ENCODE data around the gene ZNF652. TPM values are rescaled to one million over a fixed set of nuclear protein-coding genes. Genes with fewer than 3 reads are reported as not detected.
"Not testable (repeated sequence)": the region's sequence is repeated elsewhere in the genome, so short reads cannot be mapped to it uniquely, and the experiment has no call there.

ZNF652 gene
- total RNA-seq, 1 donor from 2014 or later = 12.1 TPM

DNA sequence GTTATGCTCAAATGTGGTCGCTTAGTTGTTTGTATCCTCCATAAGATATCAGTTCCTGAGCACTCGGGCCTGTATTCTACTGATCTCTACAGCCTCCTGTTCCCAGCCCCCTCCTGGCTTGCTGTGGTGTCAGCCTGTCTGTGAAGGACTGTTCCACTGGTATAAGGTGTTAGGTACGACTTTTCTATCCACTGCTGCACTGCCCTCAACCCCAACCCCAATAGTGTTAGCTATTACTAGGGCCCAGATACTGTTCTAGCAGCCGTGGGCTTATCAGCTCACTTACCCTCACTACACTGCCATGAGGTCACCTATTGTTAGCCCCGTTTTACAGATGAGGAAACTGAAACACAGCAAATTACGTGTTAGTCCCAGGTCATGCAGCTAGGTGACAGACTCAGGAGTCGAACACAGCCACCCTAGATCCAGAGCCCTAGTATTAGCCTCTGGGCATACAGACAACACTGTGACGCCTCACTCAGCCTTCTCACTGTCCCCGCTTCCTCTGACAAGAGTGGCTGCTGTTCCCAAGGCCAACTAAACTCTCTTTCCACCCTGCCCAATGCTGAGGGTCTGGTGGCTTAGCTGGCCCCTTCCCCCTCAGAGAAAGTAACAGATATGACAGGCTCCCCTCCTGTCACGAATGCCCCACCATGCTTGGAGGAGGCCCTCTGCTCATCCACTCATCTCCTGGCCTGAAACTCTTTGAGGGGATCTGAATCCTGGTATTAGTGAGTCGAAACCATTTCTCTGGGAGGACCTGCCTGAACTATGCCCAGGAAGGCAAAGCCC is 25.6 kb upstream of the ZNF652 start:
- no peak for DNase-seq (ENCODE audit: low read depth in 2 of 2)

DNA sequence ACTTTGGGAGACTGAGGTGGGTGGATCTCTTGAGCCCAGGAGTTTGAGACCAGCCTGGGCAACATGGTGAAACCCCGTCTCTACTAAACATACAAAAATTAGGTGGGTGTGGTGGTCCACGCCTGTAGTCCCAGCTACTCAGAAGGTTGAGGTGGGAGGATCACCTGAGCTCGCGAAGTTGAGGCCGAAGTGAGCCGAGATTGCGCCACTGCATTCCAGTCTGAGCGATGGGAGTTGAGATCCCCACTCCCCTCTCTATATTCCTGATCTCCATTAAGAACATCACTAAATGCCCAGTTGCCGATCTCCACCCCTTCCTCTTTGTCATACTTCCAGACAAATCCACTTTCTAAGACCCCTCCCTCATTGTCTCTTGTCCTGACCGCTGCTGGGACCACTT is 24.3 kb upstream of the ZNF652 start:
- no peak for DNase-seq (ENCODE audit: low read depth in 2 of 2)

- no peak for DNase-seq (ENCODE audit: low read depth in 2 of 2)
Measured at GRCh38 chr17:49384951-49385350, 22.9 kb upstream of the ZNF652 start.

GRCh38 chr17:49383060-49383459 is 21.0 kb upstream of the ZNF652 start:
- DNase-seq (ENCODE audit: low read depth in 2 of 2) = no peak

DNA sequence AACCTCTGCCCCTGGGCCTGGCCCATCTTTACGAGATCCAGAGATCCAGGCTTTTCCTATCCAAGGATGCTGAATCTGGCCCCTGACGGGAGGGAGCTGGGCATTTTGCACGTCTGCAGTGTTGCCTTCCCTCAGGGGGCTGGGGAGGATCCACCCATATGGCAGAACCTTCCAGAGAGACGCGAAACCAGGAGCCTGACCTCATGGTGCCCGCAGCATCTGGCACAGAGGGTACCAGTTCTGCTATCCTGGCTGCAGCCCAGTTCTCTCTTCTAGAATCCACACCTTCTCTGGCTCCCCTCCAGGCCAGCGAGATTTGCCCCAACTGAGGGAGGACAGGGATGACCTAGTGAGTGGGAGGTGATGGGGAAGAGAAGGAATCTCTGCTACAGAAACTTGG is 20.5 kb upstream of the ZNF652 start:
- DNase-seq (ENCODE audit: low read depth in 2 of 2) = no peak

GRCh38 chr17:49381793-49382192 is 19.7 kb upstream of the ZNF652 start:
- no peak for DNase-seq (ENCODE audit: low read depth in 2 of 2)

- no peak for DNase-seq (ENCODE audit: low read depth in 2 of 2)
Measured at GRCh38 chr17:49381033-49381432, 19.0 kb upstream of the ZNF652 start.

DNA sequence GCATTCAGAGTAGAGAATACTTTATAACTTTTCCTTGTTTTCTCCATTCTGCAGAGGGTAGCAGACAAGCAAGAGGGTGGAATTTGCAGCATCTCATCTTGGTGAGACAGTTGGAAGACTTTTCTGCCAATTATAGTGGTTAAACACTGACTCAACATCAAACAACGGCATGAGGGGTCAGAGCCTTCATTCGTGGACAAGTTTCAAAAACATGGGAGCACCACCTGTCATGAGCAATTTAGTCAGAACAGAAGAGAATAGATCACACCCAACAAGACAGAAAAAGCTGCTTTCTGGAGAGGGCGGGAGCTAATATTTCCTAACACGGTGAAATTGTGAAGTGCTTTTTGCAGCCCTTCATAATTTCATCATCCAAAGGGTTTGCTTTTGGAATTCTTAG is 17.9 kb upstream of the ZNF652 start:
- no peak for DNase-seq (ENCODE audit: low read depth in 2 of 2)

DNA sequence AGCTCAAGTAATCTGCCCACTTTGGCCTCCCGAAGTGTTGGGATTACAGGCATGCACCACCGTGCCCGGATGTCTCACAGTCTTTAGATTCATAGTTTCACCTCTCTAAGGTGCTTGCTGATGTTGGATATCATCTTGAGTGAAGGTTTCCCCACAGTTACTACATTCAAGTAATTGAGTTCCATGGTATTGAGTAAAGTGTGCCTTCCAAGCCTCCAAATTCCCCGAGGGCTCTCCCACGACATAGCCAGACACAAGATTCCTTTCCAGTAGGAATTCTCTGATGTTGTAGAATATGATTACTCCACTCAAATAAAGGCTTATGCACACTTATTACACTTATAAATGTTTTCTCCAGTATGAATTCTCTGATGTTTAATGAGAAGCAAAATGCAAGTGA is 16.3 kb upstream of the ZNF652 start:
- DNase-seq (ENCODE audit: low read depth in 2 of 2) = no peak

- DNase-seq (ENCODE audit: low read depth in 2 of 2) = no peak
Measured at GRCh38 chr17:49375544-49375943, 13.5 kb upstream of the ZNF652 start.

DNA sequence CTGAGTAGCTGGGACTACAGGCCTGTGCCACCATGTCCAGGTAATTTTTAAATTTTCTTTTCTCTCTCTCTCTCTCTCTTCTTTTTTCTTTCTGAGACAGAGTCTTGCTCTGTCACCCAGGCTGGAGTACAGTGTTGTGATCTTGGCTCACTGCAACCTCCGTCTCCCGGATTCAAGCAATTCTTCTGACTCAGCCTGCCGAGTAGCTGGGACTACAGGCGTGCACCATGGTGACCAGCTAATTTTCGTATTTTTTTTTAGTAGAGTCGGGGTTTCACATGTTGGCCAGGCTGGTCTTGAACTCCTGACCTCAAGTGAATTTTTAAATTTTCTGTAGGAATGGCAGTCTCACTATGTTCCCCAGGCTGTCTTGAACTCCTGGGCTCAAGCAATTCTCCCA is 11.1 kb upstream of the ZNF652 start:
- no peak for DNase-seq (ENCODE audit: low read depth in 2 of 2)

DNA sequence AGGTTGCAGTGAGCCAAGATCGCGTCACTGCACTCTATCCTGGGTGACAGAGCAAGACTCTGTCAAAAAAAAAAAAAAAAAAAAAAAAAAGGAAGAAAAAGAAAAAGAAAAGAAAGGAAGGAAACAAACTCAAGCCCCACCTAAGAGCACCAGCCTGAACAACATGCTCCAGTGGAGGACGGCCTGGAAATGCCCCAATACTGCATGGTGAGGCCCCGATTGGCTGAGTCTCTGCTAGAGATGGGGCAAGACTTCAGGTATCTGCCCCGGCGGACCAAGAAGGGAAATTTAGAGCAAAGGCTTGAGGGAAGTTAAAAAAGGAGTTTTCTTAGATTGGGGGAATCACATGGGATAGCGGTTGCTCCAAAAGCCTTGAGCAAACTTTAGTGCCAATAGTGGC is 10.4 kb upstream of the ZNF652 start:
- no peak for DNase-seq (ENCODE audit: low read depth in 2 of 2)

GRCh38 chr17:49370971-49371834 is 9.2 kb upstream of the ZNF652 start:
- DNase-seq (ENCODE audit: low read depth in 2 of 2) = no peak

- DNase-seq (ENCODE audit: low read depth in 2 of 2) = no peak
Measured at GRCh38 chr17:49369760-49370159, 7.7 kb upstream of the ZNF652 start.

GRCh38 chr17:49369089-49369488 is 7.0 kb upstream of the ZNF652 start:
- DNase-seq (ENCODE audit: low read depth in 2 of 2) = no peak

DNA sequence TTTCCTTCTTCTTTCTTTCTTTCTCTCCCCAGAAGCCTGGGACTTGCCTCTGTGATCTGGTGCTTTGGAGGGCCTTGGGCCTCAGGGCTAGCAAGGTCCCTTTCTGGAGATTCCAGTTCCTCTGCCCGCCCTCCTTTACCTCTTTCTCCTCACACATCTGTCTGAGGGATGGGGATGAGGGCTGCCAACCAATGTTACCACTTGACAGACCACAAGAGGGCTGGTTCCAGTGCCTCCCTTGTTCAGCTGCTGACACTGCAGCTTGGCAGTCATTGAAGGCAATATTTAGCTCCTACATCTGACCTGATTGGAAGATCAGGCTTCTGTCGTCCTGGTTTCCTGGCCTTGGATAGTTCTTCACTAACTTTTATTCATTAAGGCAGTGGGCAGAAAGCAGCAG is 3.6 kb upstream of the ZNF652 start:
- peak; percentile 24 to 39 for DNase-seq (ENCODE audit: low read depth in 2 of 2)

DNA sequence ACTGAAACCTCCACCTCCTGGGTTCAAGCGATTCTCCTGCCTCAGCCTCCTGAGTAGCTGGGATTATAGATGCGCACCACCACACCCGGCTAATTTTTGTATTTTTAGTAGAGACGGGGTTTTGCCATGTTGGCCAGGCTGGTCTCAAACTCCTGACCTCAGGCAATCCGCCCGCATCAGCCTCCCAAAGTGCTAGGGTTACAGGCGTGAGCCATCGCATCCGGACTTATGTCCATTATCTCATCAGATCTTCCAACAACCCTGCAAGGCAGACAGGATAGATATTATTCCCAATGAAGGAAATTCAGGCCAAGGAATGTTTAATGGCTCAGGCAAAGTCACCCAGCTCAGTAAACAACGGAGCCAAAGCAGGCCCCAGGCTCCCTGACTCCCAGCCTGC is 3.1 kb upstream of the ZNF652 start:
- DNase-seq (ENCODE audit: low read depth in 2 of 2) = not testable (repeated sequence)

DNA sequence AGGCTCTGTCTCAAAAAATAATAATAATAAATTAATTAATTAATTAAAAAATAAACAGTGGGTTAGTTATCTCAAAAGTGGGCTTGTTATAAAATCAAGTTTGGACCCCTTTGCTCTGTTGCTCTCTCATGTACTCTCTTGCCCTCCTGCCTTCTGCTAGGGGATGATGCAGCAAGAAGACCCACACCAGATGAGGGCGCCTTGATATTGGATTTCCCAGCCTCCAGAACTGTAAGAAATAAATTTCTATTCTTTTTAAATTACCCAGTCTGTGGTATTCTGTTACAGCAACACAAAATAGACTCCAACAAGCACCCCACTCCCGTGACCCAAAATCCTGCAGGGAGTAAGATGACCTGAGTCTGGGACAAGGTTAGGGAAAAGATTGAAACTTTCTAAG is 2.1 kb upstream of the ZNF652 start:
- no peak for DNase-seq (ENCODE audit: low read depth in 2 of 2)

DNA sequence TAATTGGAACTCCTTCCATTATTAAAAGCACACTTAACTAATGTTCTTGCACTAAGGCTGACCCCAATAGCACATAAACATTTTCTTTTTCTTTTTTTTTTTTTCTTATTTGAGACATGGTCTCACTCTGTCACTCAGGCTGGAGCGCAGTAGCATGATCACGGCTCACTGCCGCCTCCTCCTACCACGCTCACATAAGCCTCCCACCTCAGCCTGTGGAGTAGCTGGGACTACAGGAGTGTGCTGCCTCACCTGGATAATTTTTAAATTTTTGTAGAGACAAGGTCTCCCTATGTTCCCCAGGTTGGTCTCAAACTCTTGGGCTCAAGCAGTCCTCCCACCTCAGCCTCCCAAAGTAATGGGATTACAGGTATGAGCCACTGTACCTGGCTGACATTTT is 1.2 kb upstream of the ZNF652 start:
- no peak for DNase-seq (ENCODE audit: low read depth in 2 of 2)

GRCh38 chr17:49362723-49363117 is 670 bp upstream of the ZNF652 start:
- peak in 1 of 2 donors; percentile 25 for DNase-seq (ENCODE audit: low read depth in 2 of 2)

GRCh38 chr17:49361129-49361901 is 735 bp downstream of the ZNF652 start:
- peak; percentile 13 to 26 for DNase-seq (ENCODE audit: low read depth in 2 of 2)

- DNase-seq (ENCODE audit: low read depth in 2 of 2) = peak; percentile 51 to 59
Measured at GRCh38 chr17:49360796-49361128, 1.3 kb downstream of the ZNF652 start.

Data from lung microvascular endothelial cell (primary cell).